HepG2 (cell line): ENCODE data around the gene INSR. TPM values are rescaled to one million over a fixed set of nuclear protein-coding genes. Genes with fewer than 3 reads are reported as not detected.

ENCODE experiments used
- AFF4 ChIP-seq: sonication (generic); formaldehyde crosslinking; IDR thresholded peaks from 2 replicates; pipeline ENCODE4 v1.4.0; 2020; ENCODE audit warnings: missing genetic modification reagents
- BRCA1 ChIP-seq: sonication (generic); formaldehyde crosslinking; IDR thresholded peaks from 2 replicates; pipeline ENCODE4 v1.4.0; 2020; ENCODE audit warnings: missing genetic modification reagents
- CHD4 ChIP-seq: fragments of 200-600 bp; sonication (generic); IDR thresholded peaks from 2 replicates; pipeline ENCODE4 v1.7.0; 2017; ENCODE audit warnings: mild to moderate bottlenecking, low read length, borderline replicate concordance
- EHMT2 ChIP-seq: fragments of 200-600 bp; sonication (generic); IDR thresholded peaks from 2 replicates; pipeline ENCODE4 v1.7.0; 2017; ENCODE audit warnings: antibody characterized with exemption, low read depth, low read length, borderline replicate concordance
- GATAD2A ChIP-seq: IDR thresholded peaks from 2 replicates; pipeline ENCODE4 v1.6.1; 2016
- KAT8 ChIP-seq: IDR thresholded peaks from 2 replicates; pipeline ENCODE4 v1.6.1; 2016; ENCODE audit warnings: missing genetic modification reagents, missing compliant biosample characterization
- MZF1 ChIP-seq: sonication (generic); formaldehyde crosslinking; IDR thresholded peaks from 2 replicates; pipeline ENCODE4 v1.8.1; 2023; ENCODE audit warnings: mild to moderate bottlenecking, missing genetic modification reagents, borderline replicate concordance
- NR2F6 ChIP-seq, 2 experiments: IDR thresholded peaks; 2 replicates each; pipeline ENCODE4 v1.6.1; 2016; ENCODE audit warnings: antibody characterized with exemption in 1 of 2, mild to moderate bottlenecking in 1 of 2
- RNF2 ChIP-seq: fragments of 450-650 bp; conservative IDR thresholded peaks from 2 replicates; pipeline ENCODE4 v1.6.1; 2016; ENCODE audit warnings: low read depth
- RXRB ChIP-seq: IDR thresholded peaks from 2 replicates; pipeline ENCODE4 v1.6.1; 2016; ENCODE audit warnings: borderline replicate concordance, missing genetic modification reagents, missing compliant biosample characterization
- SYNCRIP ChIP-seq: fragments of 200-400 bp; formaldehyde crosslinking; IDR thresholded peaks from 2 replicates; pipeline ENCODE4 v1.6.1; 2018; ENCODE audit warnings: mild to moderate bottlenecking, low read depth, low read length; ENCODE audit not compliant: insufficient read depth
- THAP11 ChIP-seq: IDR thresholded peaks from 2 replicates; pipeline ENCODE4 v1.6.1; 2016; ENCODE audit warnings: missing biosample characterization, missing genetic modification reagents
- TMF1 ChIP-seq: sonication (generic); formaldehyde crosslinking; IDR thresholded peaks from 2 replicates; pipeline ENCODE4 v1.8.1; 2022; ENCODE audit warnings: low read depth, missing genetic modification reagents
- YY1 ChIP-seq: IDR thresholded peaks from 2 replicates; pipeline ENCODE4 v1.6.1; 2011; ENCODE audit warnings: low read length, low read depth, moderate library complexity, mild to moderate bottlenecking; ENCODE audit not compliant: insufficient read depth, insufficient replicate concordance
- ZMYM3 ChIP-seq: sonication (generic); formaldehyde crosslinking; IDR thresholded peaks from 2 replicates; pipeline ENCODE4 v1.5.1; 2020; ENCODE audit warnings: mild to moderate bottlenecking, missing genetic modification reagents
- ZNF232 ChIP-seq: sonication (generic); formaldehyde crosslinking; IDR thresholded peaks from 2 replicates; pipeline ENCODE4 v1.4.0; 2020; ENCODE audit warnings: missing genetic modification reagents, borderline replicate concordance
- ZNF296 ChIP-seq: sonication (generic); formaldehyde crosslinking; conservative IDR thresholded peaks from 2 replicates; pipeline ENCODE4 v1.5.0; 2020; ENCODE audit warnings: mild to moderate bottlenecking, missing genetic modification reagents
- polyA plus RNA-seq, 8 experiments: library from polyadenylated mRNA; depleted of rRNA in 3 of 8; stranded (reverse) in 7 of 8; unstranded in 1 of 8; fragments of >200 nt; fragmentation: Illumina TruSeq in 4 of 8; extraction: Trizol in 4 of 8; gene quantifications; 2 replicates each; pipeline versions ENCODE4 v1.2.1 to v1.2.3, GENCODE V29; 2011 to 2016; ENCODE audit warnings: low read depth in 4 of 8, missing spikeins in 1 of 8, mixed read lengths in 1 of 8; ENCODE audit not compliant: insufficient read depth in 1 of 8
- total RNA-seq, 5 experiments: library from RNA; depleted of rRNA; stranded (reverse); fragments of >200 nt; fragmentation: Illumina TruSeq; extraction: Trizol; gene quantifications; 2 replicates each; pipeline ENCODE4 v1.2.3, GENCODE V29; 2016; ENCODE audit warnings: low read depth in 1 of 5
- TF ChIP-seq, protein P1 (sequence below): IDR thresholded peaks from 2 replicates; pipeline ENCODE4 v1.6.1; 2012; ENCODE audit warnings: low read length, improper control_type of control experiment
- TF ChIP-seq, protein P2 (sequence below): sonication (generic); formaldehyde crosslinking; IDR thresholded peaks from 2 replicates; pipeline ENCODE4 v1.4.0; 2020; ENCODE audit warnings: missing genetic modification reagents
- TF ChIP-seq, protein P3 (sequence below): sonication (generic); formaldehyde crosslinking; IDR thresholded peaks from 2 replicates; pipeline ENCODE4 v1.8.0; 2022; ENCODE audit warnings: missing genetic modification reagents, mild to moderate bottlenecking, moderate library complexity, borderline replicate concordance

The INSR gene
- total and polyA plus RNA-seq, 2 of the 13 experiments (the other 11 are each of a cell fraction or from before 2014, with no cell fraction given) = 24.2 to 29.8 TPM

DNA sequence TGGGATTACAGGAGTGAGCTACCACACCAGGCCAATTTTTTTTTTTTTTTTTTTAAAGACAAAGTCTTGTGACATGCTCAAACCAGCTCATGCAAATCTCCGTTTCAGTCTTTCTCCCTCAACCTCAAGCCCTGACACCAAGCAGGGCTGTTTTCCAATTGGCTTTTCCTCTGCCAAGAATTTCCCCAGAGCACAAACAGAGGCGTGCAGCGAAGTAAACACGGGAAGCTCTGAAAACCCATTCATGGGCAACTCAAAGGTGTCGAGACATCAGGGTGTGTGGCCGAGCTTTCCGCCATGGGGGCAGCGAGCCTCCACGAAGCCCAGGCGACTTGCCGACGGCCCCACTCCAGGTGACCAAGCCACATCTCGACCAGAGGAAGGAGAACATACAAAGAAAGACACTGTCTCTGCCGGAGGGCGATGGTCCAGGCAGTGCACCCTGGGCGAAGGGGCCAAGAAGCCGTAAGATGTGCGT is 70.0 kb downstream of the INSR start (continued):
- TF ChIP-seq NR2F6 (IDR thresholded peaks at IDR 0.05) (no peak), NR2F6 (CRISPR knock-in tag; IDR thresholded peaks at IDR 0.05) (no peak), ZNF232 (CRISPR knock-in tag) (peak; percentile 41; the same call in 1 of the 2 replicates), ZMYM3 (CRISPR knock-in tag) (0 out of 2 replicates have a peak, but pooled peaks have one; percentile 34), SYNCRIP (no peak), KAT8 (CRISPR knock-in tag) (no peak), RNF2 (no peak), YY1 (peak; percentile 17), TMF1 (CRISPR knock-in tag) (no peak), THAP11 (CRISPR knock-in tag) (0 out of 2 replicates have a peak, but pooled peaks have one; percentile 22), CHD4 (no peak), EHMT2 (no peak), RXRB (CRISPR knock-in tag) (no peak), AFF4 (CRISPR knock-in tag) (no peak), ZNF296 (CRISPR knock-in tag) (no peak), GATAD2A (peak; percentile 64), MZF1 (CRISPR knock-in tag) (no peak), BRCA1 (CRISPR knock-in tag) (no peak)
- TF ChIP-seq, protein P1, sequence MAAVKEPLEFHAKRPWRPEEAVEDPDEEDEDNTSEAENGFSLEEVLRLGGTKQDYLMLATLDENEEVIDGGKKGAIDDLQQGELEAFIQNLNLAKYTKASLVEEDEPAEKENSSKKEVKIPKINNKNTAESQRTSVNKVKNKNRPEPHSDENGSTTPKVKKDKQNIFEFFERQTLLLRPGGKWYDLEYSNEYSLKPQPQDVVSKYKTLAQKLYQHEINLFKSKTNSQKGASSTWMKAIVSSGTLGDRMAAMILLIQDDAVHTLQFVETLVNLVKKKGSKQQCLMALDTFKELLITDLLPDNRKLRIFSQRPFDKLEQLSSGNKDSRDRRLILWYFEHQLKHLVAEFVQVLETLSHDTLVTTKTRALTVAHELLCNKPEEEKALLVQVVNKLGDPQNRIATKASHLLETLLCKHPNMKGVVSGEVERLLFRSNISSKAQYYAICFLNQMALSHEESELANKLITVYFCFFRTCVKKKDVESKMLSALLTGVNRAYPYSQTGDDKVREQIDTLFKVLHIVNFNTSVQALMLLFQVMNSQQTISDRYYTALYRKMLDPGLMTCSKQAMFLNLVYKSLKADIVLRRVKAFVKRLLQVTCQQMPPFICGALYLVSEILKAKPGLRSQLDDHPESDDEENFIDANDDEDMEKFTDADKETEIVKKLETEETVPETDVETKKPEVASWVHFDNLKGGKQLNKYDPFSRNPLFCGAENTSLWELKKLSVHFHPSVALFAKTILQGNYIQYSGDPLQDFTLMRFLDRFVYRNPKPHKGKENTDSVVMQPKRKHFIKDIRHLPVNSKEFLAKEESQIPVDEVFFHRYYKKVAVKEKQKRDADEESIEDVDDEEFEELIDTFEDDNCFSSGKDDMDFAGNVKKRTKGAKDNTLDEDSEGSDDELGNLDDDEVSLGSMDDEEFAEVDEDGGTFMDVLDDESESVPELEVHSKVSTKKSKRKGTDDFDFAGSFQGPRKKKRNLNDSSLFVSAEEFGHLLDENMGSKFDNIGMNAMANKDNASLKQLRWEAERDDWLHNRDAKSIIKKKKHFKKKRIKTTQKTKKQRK = no peak
- TF ChIP-seq, protein P2, sequence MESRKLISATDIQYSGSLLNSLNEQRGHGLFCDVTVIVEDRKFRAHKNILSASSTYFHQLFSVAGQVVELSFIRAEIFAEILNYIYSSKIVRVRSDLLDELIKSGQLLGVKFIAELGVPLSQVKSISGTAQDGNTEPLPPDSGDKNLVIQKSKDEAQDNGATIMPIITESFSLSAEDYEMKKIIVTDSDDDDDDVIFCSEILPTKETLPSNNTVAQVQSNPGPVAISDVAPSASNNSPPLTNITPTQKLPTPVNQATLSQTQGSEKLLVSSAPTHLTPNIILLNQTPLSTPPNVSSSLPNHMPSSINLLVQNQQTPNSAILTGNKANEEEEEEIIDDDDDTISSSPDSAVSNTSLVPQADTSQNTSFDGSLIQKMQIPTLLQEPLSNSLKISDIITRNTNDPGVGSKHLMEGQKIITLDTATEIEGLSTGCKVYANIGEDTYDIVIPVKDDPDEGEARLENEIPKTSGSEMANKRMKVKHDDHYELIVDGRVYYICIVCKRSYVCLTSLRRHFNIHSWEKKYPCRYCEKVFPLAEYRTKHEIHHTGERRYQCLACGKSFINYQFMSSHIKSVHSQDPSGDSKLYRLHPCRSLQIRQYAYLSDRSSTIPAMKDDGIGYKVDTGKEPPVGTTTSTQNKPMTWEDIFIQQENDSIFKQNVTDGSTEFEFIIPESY (CRISPR knock-in tag) = peak; percentile 80
- TF ChIP-seq, protein P3, sequence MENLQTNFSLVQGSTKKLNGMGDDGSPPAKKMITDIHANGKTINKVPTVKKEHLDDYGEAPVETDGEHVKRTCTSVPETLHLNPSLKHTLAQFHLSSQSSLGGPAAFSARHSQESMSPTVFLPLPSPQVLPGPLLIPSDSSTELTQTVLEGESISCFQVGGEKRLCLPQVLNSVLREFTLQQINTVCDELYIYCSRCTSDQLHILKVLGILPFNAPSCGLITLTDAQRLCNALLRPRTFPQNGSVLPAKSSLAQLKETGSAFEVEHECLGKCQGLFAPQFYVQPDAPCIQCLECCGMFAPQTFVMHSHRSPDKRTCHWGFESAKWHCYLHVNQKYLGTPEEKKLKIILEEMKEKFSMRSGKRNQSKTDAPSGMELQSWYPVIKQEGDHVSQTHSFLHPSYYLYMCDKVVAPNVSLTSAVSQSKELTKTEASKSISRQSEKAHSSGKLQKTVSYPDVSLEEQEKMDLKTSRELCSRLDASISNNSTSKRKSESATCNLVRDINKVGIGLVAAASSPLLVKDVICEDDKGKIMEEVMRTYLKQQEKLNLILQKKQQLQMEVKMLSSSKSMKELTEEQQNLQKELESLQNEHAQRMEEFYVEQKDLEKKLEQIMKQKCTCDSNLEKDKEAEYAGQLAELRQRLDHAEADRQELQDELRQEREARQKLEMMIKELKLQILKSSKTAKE (CRISPR knock-in tag) = no peak
